Measurements from ENCODE around the gene SPATA21.

- TF ChIP-seq CTCF (conservative IDR thresholded peaks at IDR 0.05; ENCODE audit: low read depth, low read length) (no peak), EZH2phosphoT487 (IDR thresholded peaks at IDR 0.05; ENCODE audit: borderline replicate concordance, low read length) (no peak), EZH2 (IDR thresholded peaks at IDR 0.05; ENCODE audit: low read length, unreplicated experiment) (no peak)
Measured at GRCh38 chr1:16449666-16450065, 12.4 kb upstream of the SPATA21 start.

All from PC-3 (cell line).